22Rv1 (cell line): ENCODE results near the gene SLC5A2.
"Not testable (repeated sequence)": the region's sequence is repeated elsewhere in the genome, so short reads cannot be mapped to it uniquely, and the experiment has no call there.

Source experiments
- H3K27ac ChIP-seq: fragments of 450-650 bp; 2 replicates; pipeline ENCODE4 v1.5.1; 2017
- CTCF ChIP-seq: fragments of 450-650 bp; IDR thresholded peaks from 2 replicates; pipeline ENCODE4 v1.5.1; 2017; ENCODE audit warnings: mild to moderate bottlenecking
- ZFX ChIP-seq: fragments of 450-650 bp; IDR thresholded peaks from 2 replicates; pipeline ENCODE4 v1.6.1; 2017; ENCODE audit warnings: antibody characterized with exemption, borderline replicate concordance

SLC5A2 gene

GRCh38 chr16:31521368-31521767 is 38.4 kb downstream of the SLC5A2 start:
- H3K27ac ChIP-seq = no peak overlapping the region
- TF ChIP-seq ZFX (no peak), CTCF (no peak)

GRCh38 chr16:31522071-31522470 is 39.1 kb downstream of the SLC5A2 start:
- H3K27ac ChIP-seq = no peak overlapping the region
- TF ChIP-seq ZFX (no peak), CTCF (no peak)

- H3K27ac ChIP-seq = not testable (repeated sequence)
Measured at GRCh38 chr16:31523768-31524167, 40.8 kb downstream of the SLC5A2 start.

GRCh38 chr16:31525113-31525512 is 42.2 kb downstream of the SLC5A2 start:
- H3K27ac ChIP-seq = no peak overlapping the region
- TF ChIP-seq CTCF = no peak

GRCh38 chr16:31527734-31528274 is 44.9 kb downstream of the SLC5A2 start, which contains the start of gene AHSP:
AHSP (plus strand) TSS chr16:31527900; CDS start chr16:31528140, 240 bp downstream.
- no peak within 1 kb of the TSS for H3K27ac ChIP-seq
- TF ChIP-seq ZFX (no peak), CTCF (no peak)

GRCh38 chr16:31528523-31529107 is 45.7 kb downstream of the SLC5A2 start:
- TF ChIP-seq ZFX (no peak), CTCF (no peak)
- no peak overlapping the region for H3K27ac ChIP-seq

- H3K27ac ChIP-seq = no peak overlapping the region
- TF ChIP-seq CTCF (no peak), ZFX (no peak)
Measured at GRCh38 chr16:31529108-31529936, 46.4 kb downstream of the SLC5A2 start.
